Right cardiac atrium (tissue), 5 donors: ENCODE measurements around the gene EIF2B1. TPM values are rescaled to one million over a fixed set of nuclear protein-coding genes. Genes with fewer than 3 reads are reported as not detected.
A peak's percentile ranks its signal among the peaks of the same experiment; 100 is the strongest.
"Not testable (repeated sequence)": the region's sequence is repeated elsewhere in the genome, so short reads cannot be mapped to it uniquely, and the experiment has no call there.

Experiments
- ATAC-seq, 2 donors: fragments of 200-7000 bp; cut with Tn5 transposase; one replicate each; pipeline versions ENCODE4 v1.8.0 to v1.9.1; 2020; ENCODE audit warnings: moderate library complexity in 2 of 2, mild to moderate bottlenecking in 1 of 2
- DNase-seq, 3 donors: peaks; one replicate each; pipeline ENCODE4 v3.0.0-alpha.2; 2020
- H3K27ac ChIP-seq: one replicate; pipeline ENCODE4 v1.5.1; 2013; ENCODE audit warnings: mild to moderate bottlenecking, low read length, control low read depth, moderate library complexity
- H3K27me3 ChIP-seq: one replicate; pipeline ENCODE4 v1.6.1; 2013; ENCODE audit not compliant: control insufficient read depth, insufficient read depth
- H3K4me1 ChIP-seq: one replicate; pipeline ENCODE4 v1.6.1; 2013; ENCODE audit warnings: low read length; ENCODE audit not compliant: control insufficient read depth, insufficient read depth
- H3K4me3 ChIP-seq: one replicate; pipeline ENCODE4 v1.5.1; 2013; ENCODE audit warnings: low read length, control low read depth
- H3K9me3 ChIP-seq: one replicate; pipeline ENCODE4 v1.6.1; 2013; ENCODE audit warnings: low read length; ENCODE audit not compliant: control insufficient read depth
- WGBS: extraction: QIAGEN DNeasy Blood & Tissue Kit; methylation state at CpG from one replicate; pipeline ENCODE4 v1.1.7; 2013; 5-methylcytosine and 5-hydroxymethylcytosine counted together
- intact Hi-C, 4 donors: fragments of 100-400 bp; cut with DNase I; formaldehyde crosslinking; loops; one replicate each; pipeline versions ENCODE4 v1.11.0 to v1.14.0; 2022 to 2023
- polyA plus RNA-seq: library from polyadenylated mRNA; stranded (reverse); fragments of 200-250 nt; gene quantifications from one replicate; pipeline ENCODE4 v1.2.3, GENCODE V29; 2013
- total RNA-seq, 4 donors: library from RNA; stranded (reverse); fragmentation: NEBNext Ultra II Directional; extraction: Animal tissue kit (Norgen Biotek cat#: 25700); gene quantifications; one replicate each; pipeline ENCODE4 v1.2.1, GENCODE V29; 2021
- donor health status: healthy with polysubstance abuse.
- donor health status: DM: no; HTN: yes; CAD: no.
- donor health status: DM: no; HTN: no; CAD: no.
- donor health status: DM: no; HTN: yes; CAD: no; lungs with severe emphysema.
- donor health status: DM: yes; HTN: yes; CAD: no.

The EIF2B1 gene
- total and polyA plus RNA-seq, 5 donors = 20.8 to 30.6 (median 29.0) TPM

DNA sequence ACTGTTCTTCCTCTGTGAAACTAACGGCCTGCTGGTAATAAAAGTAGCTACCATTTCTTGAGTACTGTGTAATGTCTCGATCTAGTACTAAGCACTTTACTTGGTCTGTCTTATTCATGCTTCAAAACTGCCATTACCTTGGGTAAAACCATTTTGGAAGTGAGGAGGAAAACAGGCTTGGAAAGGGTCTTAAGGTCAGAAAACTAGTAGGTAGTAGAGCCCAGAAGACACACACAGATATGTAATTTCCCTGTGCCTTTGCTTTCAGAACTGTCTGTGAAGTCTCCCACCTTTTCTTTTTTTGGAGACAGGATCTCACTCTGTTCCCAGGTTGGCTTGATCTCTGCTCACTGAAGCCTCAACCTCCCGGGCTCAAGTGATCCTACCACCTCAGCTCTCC is 35.0 kb downstream of the EIF2B1 start:
- no peak for DNase-seq
- H3K4me3 ChIP-seq = no peak overlapping the region
- no peaks in the 10 kb centered on the region for H3K9me3 ChIP-seq
- ATAC-seq = no peak
- intact Hi-C loops = no loop called here
- H3K27me3 ChIP-seq = no peaks in the 10 kb centered on the region
- 77% methylated on average over 3 of the region's 3 CpGs for WGBS
- peaks cover 3% of the 10 kb centered on the region for H3K4me1 ChIP-seq
- H3K27ac ChIP-seq = no peak overlapping the region

DNA sequence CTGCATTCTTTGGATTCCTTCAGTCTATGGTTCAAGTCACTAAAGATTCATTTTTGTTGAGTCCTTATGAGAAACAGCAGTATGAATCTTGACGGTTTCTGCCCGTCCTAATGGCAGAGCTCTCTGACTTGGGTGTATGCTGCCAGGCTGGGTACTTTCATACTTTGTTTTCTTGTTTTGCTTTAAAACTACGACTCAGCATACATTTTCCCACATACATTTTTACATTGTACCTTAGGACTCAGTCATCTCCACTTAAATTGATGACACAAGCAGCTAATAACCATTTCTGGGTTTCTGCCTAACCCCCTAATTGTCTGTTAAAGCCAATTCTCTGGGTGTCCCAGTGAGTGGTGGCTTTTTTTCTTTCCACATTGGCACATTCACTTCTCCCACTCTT is 36.4 kb downstream of the EIF2B1 start:
- Histone ChIP-seq H3K9me3 (no peaks in the 10 kb centered on the region), H3K27ac (no peak overlapping the region), H3K4me3 (no peak overlapping the region), H3K27me3 (no peaks in the 10 kb centered on the region), H3K4me1 (no peaks in the 10 kb centered on the region)
- DNase-seq = no peak
- intact Hi-C loops = no loop called here
- 77% methylated on average over 3 of the region's 3 CpGs for WGBS
- no peak for ATAC-seq

DNA sequence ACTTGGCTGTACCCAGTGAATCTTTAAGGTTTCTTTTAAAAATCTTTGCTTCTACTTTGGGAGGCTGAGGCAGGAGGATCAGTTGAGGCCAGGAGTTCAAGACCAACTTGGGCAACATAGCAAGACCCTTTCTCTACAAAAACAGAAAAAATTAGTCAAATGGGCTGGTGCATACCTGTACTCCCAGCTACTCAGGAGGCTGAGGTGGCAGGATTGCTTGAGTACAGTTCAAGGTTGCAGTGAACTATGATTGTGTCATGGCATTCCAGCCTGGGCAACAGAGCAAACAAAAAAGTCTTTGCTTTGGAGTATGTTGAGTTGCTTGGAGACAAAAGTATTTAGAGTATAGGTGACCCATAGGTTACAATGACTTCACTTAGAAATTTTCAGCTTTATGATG is 37.8 kb downstream of the EIF2B1 start:
- DNase-seq = no peak
- intact Hi-C loops = no loop called here
- Histone ChIP-seq H3K27ac (no peak overlapping the region), H3K27me3 (no peaks in the 10 kb centered on the region), H3K4me1 (no peaks in the 10 kb centered on the region), H3K4me3 (no peak overlapping the region), H3K9me3 (no peaks in the 10 kb centered on the region)
- ATAC-seq = no peak

DNA sequence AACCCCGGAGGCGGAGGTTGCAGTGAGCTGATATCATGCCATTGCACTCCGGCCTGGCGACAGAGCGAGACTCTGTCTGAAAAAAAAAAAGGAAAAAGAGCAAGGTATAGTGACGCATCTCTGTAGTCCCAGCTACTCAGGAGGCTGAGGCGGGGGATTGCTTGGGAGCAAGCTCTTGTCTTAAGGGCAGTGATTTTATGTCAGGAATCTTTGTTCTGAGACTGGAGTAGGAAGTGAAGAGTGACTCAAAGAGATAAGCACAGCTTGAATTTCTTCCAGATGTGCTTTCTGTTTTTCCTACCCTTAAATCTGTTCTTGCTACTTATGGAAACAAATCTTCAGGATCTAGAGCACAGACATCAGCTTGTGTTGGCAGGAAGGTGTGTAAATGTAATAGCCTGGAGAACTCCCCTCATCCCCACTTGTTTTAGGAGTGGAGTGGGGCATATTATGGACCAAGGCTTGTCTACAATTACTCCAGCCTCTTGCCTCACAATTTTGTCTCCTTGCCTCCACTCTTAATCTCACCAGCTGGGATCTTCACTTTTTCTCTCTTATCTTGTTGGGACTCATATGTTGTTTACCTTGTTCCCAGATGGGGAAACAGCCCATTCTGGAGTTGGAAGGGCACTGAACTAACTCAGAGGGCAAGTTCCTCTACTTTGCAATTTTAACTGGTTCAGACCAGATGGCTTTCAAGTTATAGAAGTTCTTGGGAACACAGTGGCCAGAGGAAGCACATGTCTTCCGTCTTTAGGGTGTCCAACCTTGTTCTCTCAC is 41.6 kb downstream of the EIF2B1 start:
- no peak overlapping the region for H3K27ac ChIP-seq
- intact Hi-C loops = no loop called here
- H3K9me3 ChIP-seq = no peaks in the 10 kb centered on the region
- no peak overlapping the region for H3K4me3 ChIP-seq
- DNase-seq = no peak
- WGBS = 69% methylated on average over 8 of the region's 8 CpGs
- peaks cover 2% of the 10 kb centered on the region for H3K4me1 ChIP-seq
- no peaks in the 10 kb centered on the region for H3K27me3 ChIP-seq
- peak in 1 of 2 donors; percentile 84 for ATAC-seq

DNA sequence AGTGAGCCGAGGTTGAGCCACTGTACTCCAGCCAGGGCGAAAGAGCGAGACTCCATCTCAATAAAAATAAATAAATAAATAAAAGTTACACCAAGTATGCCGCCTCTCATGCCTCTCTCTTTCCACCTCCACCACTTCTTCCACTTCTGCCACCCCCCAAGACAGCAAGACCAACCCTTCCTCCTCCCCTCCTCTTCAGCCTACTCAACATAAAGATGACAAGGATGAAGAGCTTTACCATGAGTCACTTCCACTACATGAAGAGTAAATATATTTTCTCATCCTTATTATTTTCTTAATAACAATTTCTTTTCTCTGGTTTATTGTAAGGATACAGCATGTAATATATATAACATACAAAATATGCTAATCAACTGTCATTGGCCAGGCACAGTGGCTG is 52.7 kb downstream of the EIF2B1 start:
- DNase-seq (no peak), ATAC-seq (no peak)
- intact Hi-C loops = no loop called here
- Histone ChIP-seq H3K27ac (no peak overlapping the region), H3K4me3 (no peak overlapping the region), H3K9me3 (no peaks in the 10 kb centered on the region), H3K27me3 (no peaks in the 10 kb centered on the region), H3K4me1 (peaks cover 4% of the 10 kb centered on the region)
- 95% methylated on average over 4 of the region's 4 CpGs for WGBS

DNA sequence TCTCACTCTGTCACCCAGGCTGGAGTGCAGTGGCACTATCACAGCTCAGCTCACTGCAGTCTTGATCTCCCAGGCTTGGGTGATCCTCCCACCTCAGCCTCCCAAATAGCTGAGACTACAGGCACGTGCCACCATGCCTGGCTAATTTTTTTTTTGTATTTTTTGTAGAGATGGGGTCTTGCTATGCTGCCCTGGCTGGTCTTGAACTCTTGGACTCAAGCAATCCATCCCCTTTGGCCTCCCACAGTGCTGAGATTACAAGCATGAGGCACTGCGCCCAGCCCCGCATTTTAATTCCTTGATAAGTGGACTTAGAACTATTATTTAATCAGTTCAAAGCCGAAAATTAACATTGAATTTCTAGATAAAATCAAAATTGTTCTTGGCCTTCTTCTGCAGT is 54.7 kb downstream of the EIF2B1 start:
- not testable (repeated sequence) for ATAC-seq

DNA sequence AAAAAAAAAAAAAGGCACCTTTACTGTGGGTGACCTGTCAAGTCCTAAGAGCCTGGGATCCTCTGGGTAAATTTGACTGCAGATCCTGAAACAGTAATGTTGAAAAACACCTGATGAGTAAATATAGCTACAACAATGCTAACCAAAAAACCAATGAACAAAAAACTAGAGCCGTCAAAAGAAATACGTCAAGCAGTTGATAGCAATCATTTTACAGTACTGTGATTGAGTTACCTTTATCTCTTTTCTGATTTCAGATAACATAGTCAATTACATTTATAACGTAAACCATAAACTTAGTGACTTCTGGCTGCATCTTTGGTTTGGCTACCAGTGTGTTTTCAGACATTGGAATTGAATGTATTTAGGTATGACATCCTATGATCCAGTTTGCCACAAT is 55.2 kb downstream of the EIF2B1 start:
- intact Hi-C loops = no loop called here
- ATAC-seq (no peak), DNase-seq (no peak)
- no peak overlapping the region for H3K27ac ChIP-seq
- H3K4me3 ChIP-seq = no peak overlapping the region
- 93% methylated on average over 3 of the region's 3 CpGs for WGBS
- no peaks in the 10 kb centered on the region for H3K27me3 ChIP-seq
- H3K9me3 ChIP-seq = no peaks in the 10 kb centered on the region
- H3K4me1 ChIP-seq = peaks cover 2% of the 10 kb centered on the region

More for the DNA sequence above, 54.7 kb downstream of the EIF2B1 start:
- H3K4me1 ChIP-seq, H3K4me3 ChIP-seq, intact Hi-C loops, H3K27me3 ChIP-seq, H3K9me3 ChIP-seq, DNase-seq, H3K27ac ChIP-seq: not testable (repeated sequence)
- 86% methylated on average over 4 of the region's 4 CpGs for WGBS

DNA sequence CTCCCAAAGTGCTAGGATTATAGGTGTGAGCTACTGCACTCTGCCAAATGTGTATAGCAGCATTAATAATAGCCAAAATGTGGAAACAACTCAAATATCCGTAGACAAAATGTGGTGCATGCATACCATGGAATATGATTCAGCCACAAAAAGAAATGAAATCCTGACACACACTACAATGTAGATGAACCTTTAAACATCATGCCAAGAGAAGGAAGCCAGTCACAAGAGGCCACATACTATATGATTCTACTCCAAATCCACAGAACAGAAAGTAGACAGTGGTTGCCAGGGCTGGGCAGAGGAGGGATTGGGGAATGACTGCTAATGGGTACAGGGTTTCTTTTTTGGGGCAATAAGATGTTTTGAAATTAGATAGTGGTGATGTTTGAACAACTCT is 56.9 kb downstream of the EIF2B1 start:
- H3K9me3 ChIP-seq = no peaks in the 10 kb centered on the region
- DNase-seq = no peak
- no peak for ATAC-seq
- intact Hi-C loops = no loop called here
- no peaks in the 10 kb centered on the region for H3K27me3 ChIP-seq
- WGBS = 88% methylated on average over 1 of the region's 1 CpG
- no peak overlapping the region for H3K4me3 ChIP-seq
- no peak overlapping the region for H3K27ac ChIP-seq
- no peaks in the 10 kb centered on the region for H3K4me1 ChIP-seq

DNA sequence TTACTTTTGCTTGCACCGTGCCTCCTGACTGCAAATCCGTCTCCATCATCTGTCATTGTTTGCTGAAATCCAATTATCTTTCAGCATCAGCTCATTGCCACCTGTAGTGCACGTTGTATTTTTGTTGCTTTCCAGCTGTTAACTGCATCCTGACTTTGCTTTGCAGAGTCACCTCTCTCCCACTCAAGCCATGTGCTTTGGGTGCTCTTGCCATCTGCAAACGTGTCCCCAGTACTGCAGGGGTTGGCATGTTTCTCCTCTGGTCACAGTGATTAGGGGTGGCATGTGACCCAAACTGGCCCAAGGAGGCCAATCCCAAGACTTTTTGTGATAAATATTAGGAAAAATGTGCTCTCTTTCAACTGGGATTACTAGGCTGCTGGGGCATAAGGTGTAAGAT is 59.6 kb downstream of the EIF2B1 start:
- no peak for ATAC-seq
- Histone ChIP-seq H3K4me3 (no peak overlapping the region), H3K27ac (no peak overlapping the region), H3K4me1 (no peaks in the 10 kb centered on the region), H3K9me3 (no peaks in the 10 kb centered on the region), H3K27me3 (no peaks in the 10 kb centered on the region)
- intact Hi-C loops = no loop called here
- DNase-seq = no peak
- WGBS = 33% methylated on average over 4 of the region's 4 CpGs

DNA sequence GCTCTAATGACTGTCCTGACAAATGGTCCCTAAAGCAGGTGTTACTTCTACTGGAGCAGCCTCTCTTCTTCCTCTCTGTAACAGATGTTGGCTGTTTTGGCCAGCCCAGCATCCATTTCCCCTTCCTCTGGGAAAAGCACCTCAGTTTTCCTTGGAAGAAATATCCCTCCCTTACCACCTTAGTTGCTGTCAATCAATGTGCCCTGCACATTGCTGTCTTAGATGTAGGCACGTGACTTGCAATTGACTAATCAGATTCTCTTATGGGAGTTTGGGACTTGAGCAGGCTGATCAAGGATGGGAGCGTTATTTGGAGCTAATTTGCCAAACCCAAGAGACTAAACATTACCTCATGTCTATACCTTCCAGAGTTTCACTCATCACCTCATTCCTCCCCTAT is 61.1 kb downstream of the EIF2B1 start:
- no peak for DNase-seq
- ATAC-seq = no peak

DNA sequence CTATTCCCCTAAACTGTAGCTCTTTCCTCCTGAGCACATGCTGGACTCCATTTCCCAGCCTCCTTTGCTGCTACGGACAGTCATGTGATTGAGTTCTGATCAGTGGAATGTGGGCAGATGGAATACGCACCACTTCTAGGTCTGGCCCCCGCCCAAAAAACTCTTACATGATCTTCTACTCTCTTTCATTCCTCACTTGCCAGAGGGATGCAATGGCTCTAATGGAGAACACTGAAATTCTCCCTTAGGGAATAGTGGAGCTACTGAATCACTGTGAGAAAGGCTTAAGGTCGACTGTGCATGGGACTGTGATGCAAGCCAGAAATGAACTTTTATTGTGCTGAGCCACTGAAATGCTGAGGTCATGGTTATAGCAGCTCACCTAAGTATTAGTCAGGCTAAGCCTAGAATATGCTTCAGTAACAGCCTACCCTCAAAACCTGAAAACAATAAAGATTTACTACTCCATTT is 62.1 kb downstream of the EIF2B1 start:
- Histone ChIP-seq H3K9me3 (no peaks in the 10 kb centered on the region), H3K27ac (no peak overlapping the region), H3K27me3 (no peaks in the 10 kb centered on the region), H3K4me1 (no peaks in the 10 kb centered on the region), H3K4me3 (no peak overlapping the region)
- intact Hi-C loops = no loop called here
- ATAC-seq = peak; percentile 79 to 82
- 33% methylated on average over 4 of the region's 4 CpGs for WGBS
- DNase-seq = peak in 2 of 3 donors; percentile 74 to 77

More for the DNA sequence above, 61.1 kb downstream of the EIF2B1 start:
- no peak overlapping the region for H3K27ac ChIP-seq
- intact Hi-C loops = no loop called here
- H3K4me3 ChIP-seq = no peak overlapping the region
- WGBS = 58% methylated on average over 2 of the region's 2 CpGs
- no peaks in the 10 kb centered on the region for H3K4me1 ChIP-seq
- no peaks in the 10 kb centered on the region for H3K27me3 ChIP-seq
- no peaks in the 10 kb centered on the region for H3K9me3 ChIP-seq
